22Rv1 (cell line): ENCODE measurements around the gene TIMM13.

Experiments used
- H3K27ac ChIP-seq: fragments of 450-650 bp; 2 replicates; pipeline ENCODE4 v1.5.1; 2017
- CTCF ChIP-seq: fragments of 450-650 bp; IDR thresholded peaks from 2 replicates; pipeline ENCODE4 v1.5.1; 2017; ENCODE audit warnings: mild to moderate bottlenecking
- ZFX ChIP-seq: fragments of 450-650 bp; IDR thresholded peaks from 2 replicates; pipeline ENCODE4 v1.6.1; 2017; ENCODE audit warnings: antibody characterized with exemption, borderline replicate concordance

Gene TIMM13

GRCh38 chr19:2441096-2441752 is 13.8 kb upstream of the TIMM13 start:
- TF ChIP-seq ZFX (no peak), CTCF (no peak)
- H3K27ac ChIP-seq, result no peak overlapping the region

GRCh38 chr19:2440515-2440914 is 13.1 kb upstream of the TIMM13 start:
- H3K27ac ChIP-seq, result no peak overlapping the region
- TF ChIP-seq CTCF (no peak), ZFX (no peak)

- no peak overlapping the region for H3K27ac ChIP-seq
- TF ChIP-seq ZFX (no peak), CTCF (no peak)
Observed at GRCh38 chr19:2438178-2438577, 10.8 kb upstream of the TIMM13 start.

GRCh38 chr19:2436926-2437325 is 9.5 kb upstream of the TIMM13 start:
- H3K27ac ChIP-seq, result no peak overlapping the region
- TF ChIP-seq CTCF, result no peak
- no peak for TF ChIP-seq ZFX

- H3K27ac ChIP-seq, result no peak overlapping the region
- TF ChIP-seq CTCF (no peak), ZFX (no peak)
Observed at GRCh38 chr19:2436384-2436783, 9.0 kb upstream of the TIMM13 start.

- no peak overlapping the region for H3K27ac ChIP-seq
- TF ChIP-seq CTCF (no peak), ZFX (no peak)
Observed at GRCh38 chr19:2434721-2435265, 7.4 kb upstream of the TIMM13 start.

- TF ChIP-seq ZFX, result no peak
- no peak overlapping the region for H3K27ac ChIP-seq
Observed at GRCh38 chr19:2434267-2434666, 6.9 kb upstream of the TIMM13 start.

- H3K27ac ChIP-seq, result no peak overlapping the region
- TF ChIP-seq ZFX (no peak), CTCF (no peak)
Observed at GRCh38 chr19:2433854-2434253, 6.5 kb upstream of the TIMM13 start.
